ENCODE measurements around the gene CEP164. TPM values are rescaled to one million over a fixed set of nuclear protein-coding genes. Genes with fewer than 3 reads are reported as not detected.

The CEP164 gene
- total and polyA plus RNA-seq, 2 of the 8 experiments (the other 6 are each of a cell fraction or from before 2014, with no cell fraction given), result 8.4 to 20.8 TPM

GRCh38 chr11:117319214-117319840 lies 8.3 kb upstream of the CEP164 start (continued):
- TF ChIP-seq CHD7 (IDR thresholded peaks at IDR 0.05; ENCODE audit: insufficient replicate concordance, low read length) (no peak), CTCF (IDR thresholded peaks at IDR 0.05; ENCODE audit: control extremely low read depth in 1 of 3, insufficient read depth in 1 of 3, low read depth in 1 of 3, low read length in 3 of 3) (no peak), YY1 (IDR thresholded peaks at IDR 0.05; ENCODE audit: low read depth, low read length) (no peak), EP300 (IDR thresholded peaks at IDR 0.05; ENCODE audit: borderline replicate concordance in 1 of 2, low read depth in 2 of 2, low read length in 2 of 2) (no peak), CREB1 (IDR thresholded peaks at IDR 0.05) (no peak), SIRT6 (IDR thresholded peaks at IDR 0.05; ENCODE audit: low read length) (no peak), ASH2L (IDR thresholded peaks at IDR 0.05; ENCODE audit: low read length) (no peak), BRCA1 (IDR thresholded peaks at IDR 0.05; ENCODE audit: low read depth, low read length) (no peak), BCL11A (IDR thresholded peaks at IDR 0.05; ENCODE audit: low read depth in 2 of 2, low read length in 2 of 2) (no peak)
